H1 (cell line): ENCODE measurements around the gene KRTAP5-8. TPM values are rescaled to one million over a fixed set of nuclear protein-coding genes. Genes with fewer than 3 reads are reported as not detected.
A peak's percentile ranks its signal among the peaks of the same experiment; 100 is the strongest.
"Not testable (repeated sequence)": the region's sequence is repeated elsewhere in the genome, so short reads cannot be mapped to it uniquely, and the experiment has no call there.

Experiments used
- CTCF ChIA-PET: fragments of 300-600 bp; sonication (Branson Sonifier 250); formaldehyde crosslinking; loops from one replicate; lab custom pipeline; 2021; ENCODE audit not compliant: partially characterized antibody; lab: Charles Lee
- POLR2A ChIA-PET: fragments of 300-600 bp; sonication (Branson Sonifier 250); formaldehyde crosslinking; loops from one replicate; lab custom pipeline; 2021; ENCODE audit warnings: inconsistent platforms; ENCODE audit not compliant: partially characterized antibody; lab: Charles Lee
- DNase-seq, 2 experiments: peaks; one replicate each; pipeline versions ENCODE4 v3.0.0 to v3.0.0-alpha.2; 2010 to 2022; ENCODE audit warnings: low spot score in 2 of 2, low read depth in 1 of 2, mixed read lengths in 1 of 2
- FAIRE-seq: peaks from 2 replicates; lab custom pipeline; 2011; peaks lifted over from hg19 to GRCh38; lab: Jason Lieb, UNC
- H2AFZ ChIP-seq: 2 replicates; pipeline ENCODE4 v1.8.1; 2012; ENCODE audit warnings: low read length, inconsistent platforms
- H2AK5ac ChIP-seq: 2 replicates; pipeline ENCODE4 v1.6.1; 2013; ENCODE audit warnings: low read depth, low read length
- H2BK120ac ChIP-seq: replicated peaks from 2 replicates; pipeline ENCODE3; 2013; ENCODE audit warnings: low read depth, low read length, inconsistent platforms
- H2BK12ac ChIP-seq: 2 replicates; pipeline ENCODE4 v1.6.1; 2013; ENCODE audit warnings: low read depth, low read length
- H2BK15ac ChIP-seq: 2 replicates; pipeline ENCODE4 v1.6.1; 2013; ENCODE audit warnings: low read length
- H2BK20ac ChIP-seq: 2 replicates; pipeline ENCODE4 v1.6.1; 2013; ENCODE audit warnings: low read length
- H2BK5ac ChIP-seq: 2 replicates; pipeline ENCODE4 v1.6.1; 2013; ENCODE audit warnings: low read depth, low read length
- H3K14ac ChIP-seq: 2 replicates; pipeline ENCODE4 v1.6.1; 2013; ENCODE audit warnings: inconsistent platforms; ENCODE audit not compliant: insufficient read length
- H3K18ac ChIP-seq: 2 replicates; pipeline ENCODE4 v1.6.1; 2013; ENCODE audit warnings: low read length; ENCODE audit errors: extremely low read depth
- H3K23ac ChIP-seq: 2 replicates; pipeline ENCODE4 v1.6.1; 2013; ENCODE audit warnings: inconsistent platforms; ENCODE audit not compliant: insufficient read length
- H3K23me2 ChIP-seq: 2 replicates; pipeline ENCODE4 v1.6.1; 2013; ENCODE audit warnings: low read depth, low read length
- H3K27ac ChIP-seq: 2 replicates; pipeline ENCODE4 v1.6.1; 2011; ENCODE audit warnings: low read depth, low read length, inconsistent platforms
- H3K27me3 ChIP-seq, 4 experiments: replicated peaks in 1 of 4; 1 replicate in 1 of 4; 2 replicates in 3 of 4; pipeline versions ENCODE4 v1.6.1 to v1.8.1; 2011 to 2013; ENCODE audit warnings: low read length in 3 of 4, mild to moderate bottlenecking in 3 of 4, inconsistent platforms in 2 of 4, mixed read lengths in 2 of 4, moderate library complexity in 1 of 4; ENCODE audit not compliant: control insufficient read depth in 3 of 4, insufficient read depth in 3 of 4; ENCODE audit errors: extremely low read depth in 1 of 4
- H3K36me3 ChIP-seq, 4 experiments: 2 replicates each; pipeline versions ENCODE4 v1.6.1 to v1.8.1; 2011 to 2013; ENCODE audit warnings: mild to moderate bottlenecking in 4 of 4, low read length in 3 of 4, moderate library complexity in 2 of 4, control low read depth in 1 of 4, inconsistent platforms in 1 of 4; ENCODE audit not compliant: insufficient read depth in 4 of 4, control insufficient read depth in 2 of 4
- H3K4ac ChIP-seq: replicated peaks from 2 replicates; pipeline ENCODE3; 2013; ENCODE audit warnings: low read length, low read depth, mixed read lengths, inconsistent platforms; ENCODE audit not compliant: insufficient read length
- H3K4me1 ChIP-seq, 4 experiments: replicated peaks in 1 of 4; 1 replicate in 1 of 4; 2 replicates in 3 of 4; pipeline versions ENCODE4 v1.6.1 to v1.8.1; 2011 to 2013; ENCODE audit warnings: low read length in 3 of 4, inconsistent platforms in 2 of 4, mixed read lengths in 1 of 4; ENCODE audit not compliant: insufficient read depth in 4 of 4, control insufficient read depth in 3 of 4
- H3K4me2 ChIP-seq, 2 experiments: 2 replicates each; pipeline versions ENCODE4 v1.6.1 to v1.8.1; 2011 to 2013; ENCODE audit warnings: low read depth in 2 of 2, low read length in 2 of 2, control low read depth in 1 of 2, inconsistent platforms in 1 of 2, mild to moderate bottlenecking in 1 of 2; ENCODE audit not compliant: insufficient read depth in 1 of 2
- H3K4me3 ChIP-seq, 4 experiments: fragments of 200-600, 300-600 bp in 1 of 4; sonication (generic), shearing (Covaris generic), sonication (Bioruptor Twin) in 1 of 4; 2 replicates each; pipeline versions ENCODE4 v1.5.1 to v1.8.1; 2011 to 2016; ENCODE audit warnings: low read length in 4 of 4, low read depth in 3 of 4, control low read depth in 2 of 4, inconsistent platforms in 2 of 4, mild to moderate bottlenecking in 2 of 4, mixed read lengths in 1 of 4, moderate library complexity in 1 of 4; ENCODE audit not compliant: insufficient read depth in 2 of 4; ENCODE audit errors: extremely low read depth in 1 of 4
- H3K56ac ChIP-seq: replicated peaks from 2 replicates; pipeline ENCODE3; 2013; ENCODE audit warnings: low read depth, mild to moderate bottlenecking, mixed read lengths, low read length, inconsistent platforms; ENCODE audit not compliant: insufficient read length
- H3K79me1 ChIP-seq: 2 replicates; pipeline ENCODE4 v1.6.1; 2013; ENCODE audit warnings: low read depth, low read length, control low read depth
- H3K79me2 ChIP-seq, 2 experiments: 2 replicates each; pipeline versions ENCODE4 v1.6.1 to v1.8.1; 2012 to 2013; ENCODE audit warnings: low read length in 2 of 2, mild to moderate bottlenecking in 2 of 2, inconsistent platforms in 1 of 2; ENCODE audit not compliant: insufficient read depth in 2 of 2, control insufficient read depth in 1 of 2
- H3K9ac ChIP-seq, 4 experiments: replicated peaks in 1 of 4; 1 replicate in 1 of 4; 2 replicates in 3 of 4; pipeline versions ENCODE4 v1.6.1 to v1.8.1; 2011 to 2013; ENCODE audit warnings: low read depth in 3 of 4, low read length in 3 of 4, control low read depth in 2 of 4, mild to moderate bottlenecking in 2 of 4, moderate library complexity in 2 of 4, inconsistent platforms in 1 of 4; ENCODE audit errors: extremely low read depth in 1 of 4
- H3K9me3 ChIP-seq, 2 experiments: 2 replicates each; pipeline versions ENCODE4 v1.6.1 to v1.8.1; 2012 to 2013; ENCODE audit warnings: mild to moderate bottlenecking in 2 of 2, moderate library complexity in 2 of 2, control low read depth in 1 of 2, inconsistent platforms in 1 of 2, low read depth in 1 of 2, low read length in 1 of 2, mixed read lengths in 1 of 2; ENCODE audit not compliant: insufficient read depth in 2 of 2
- H4K20me1 ChIP-seq, 2 experiments: replicated peaks in 1 of 2; 2 replicates each; pipeline versions ENCODE3 to v1.8.1; 2011 to 2013; ENCODE audit warnings: inconsistent platforms in 2 of 2, low read length in 2 of 2, mild to moderate bottlenecking in 1 of 2; ENCODE audit not compliant: insufficient read depth in 2 of 2, control insufficient read depth in 1 of 2
- H4K5ac ChIP-seq: 2 replicates; pipeline ENCODE4 v1.6.1; 2013; ENCODE audit warnings: low read length, low read depth, mixed read lengths, inconsistent platforms; ENCODE audit not compliant: insufficient read length
- H4K8ac ChIP-seq: 2 replicates; pipeline ENCODE4 v1.8.0; 2013; ENCODE audit warnings: mild to moderate bottlenecking, moderate library complexity, low read length, inconsistent platforms; ENCODE audit not compliant: insufficient read depth; ENCODE audit errors: extremely low read depth
- H4K91ac ChIP-seq: replicated peaks from 2 replicates; pipeline ENCODE3; 2013; ENCODE audit warnings: low read length, mixed read lengths, inconsistent platforms; ENCODE audit not compliant: insufficient read length
- WGBS, 2 experiments: shearing (Covaris generic) in 1 of 2; methylation state at CpG; one replicate each; pipeline versions ENCODE4 v1.1.6 to v1.1.7; 2013 to 2015; ENCODE audit warnings: low lambda C conversion rate in 2 of 2, mixed read lengths in 2 of 2, inconsistent platforms in 1 of 2, low coverage in 1 of 2, missing lambda C conversion rate in 1 of 2; ENCODE audit not compliant: insufficient replicate concordance in 2 of 2, insufficient coverage in 1 of 2, insufficient read length in 1 of 2; ENCODE audit errors: extremely low coverage in 1 of 2, missing lambda C conversion rate in 1 of 2; 5-methylcytosine and 5-hydroxymethylcytosine counted together
- polyA plus RNA-seq, 7 experiments: library from polyadenylated mRNA; depleted of rRNA in 3 of 7; stranded (reverse) in 5 of 7; unstranded in 2 of 7; fragments of >200 nt in 5 of 7; fragments of 200-250 nt in 2 of 7; gene quantifications; 1 replicate in 5 of 7; 2 replicates in 1 of 7; 4 replicates in 1 of 7; pipeline versions ENCODE4 v1.2.1 to v1.2.3, GENCODE V29; 2011 to 2013; ENCODE audit warnings: missing spikeins in 2 of 7, mixed read lengths in 2 of 7
- total RNA-seq: library from RNA; stranded (reverse); fragmentation: NEBNext Ultra II Directional; extraction: Animal tissue kit (Norgen Biotek cat#: 25700); gene quantifications from 2 replicates; pipeline ENCODE4 v1.2.1, GENCODE V29; 2021

Gene KRTAP5-8
- total and polyA plus RNA-seq, 2 of the 8 experiments (the other 6 are each of a cell fraction or from before 2014, with no cell fraction given) = not detected

DNA sequence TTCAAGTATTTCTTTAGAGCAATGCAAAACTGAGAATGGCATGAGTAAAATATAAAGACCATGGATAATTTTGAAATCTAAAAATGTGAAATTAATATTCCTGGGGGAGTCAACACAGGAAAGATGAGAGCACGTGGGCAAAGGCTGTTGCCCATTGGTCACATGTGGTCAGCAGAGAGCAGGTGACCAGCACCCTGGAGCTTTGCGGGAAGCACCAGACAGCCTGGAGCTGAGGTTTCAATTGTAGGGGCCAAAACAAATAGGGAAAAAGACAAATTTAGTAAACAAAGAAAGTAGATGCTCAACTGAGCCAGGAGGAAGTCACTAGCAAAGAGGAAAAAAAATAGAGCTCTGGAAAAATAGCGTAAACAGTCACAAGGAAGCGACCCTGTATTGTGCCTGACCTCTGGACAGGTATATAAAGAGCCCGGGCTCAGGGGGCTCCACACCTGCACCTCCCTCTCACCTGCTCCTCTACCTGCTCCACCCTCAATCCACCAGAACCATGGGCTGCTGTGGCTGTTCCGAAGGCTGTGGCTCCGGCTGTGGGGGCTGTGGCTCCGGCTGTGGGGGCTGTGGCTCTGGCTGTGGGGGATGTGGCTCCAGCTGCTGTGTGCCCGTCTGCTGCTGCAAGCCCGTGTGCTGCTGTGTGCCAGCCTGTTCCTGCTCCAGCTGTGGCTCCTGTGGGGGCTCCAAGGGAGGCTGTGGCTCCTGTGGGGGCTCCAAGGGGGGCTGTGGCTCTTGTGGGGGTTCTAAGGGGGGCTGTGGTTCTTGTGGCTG lies 10.8 kb upstream of the KRTAP5-8 start, which contains the start of gene KRTAP5-7:
KRTAP5-7 (plus strand) TSS at position 472 of the 780 bp plus-strand sequence; CDS start at position 506, 34 bp downstream.
- CTCF ChIA-PET = interaction anchor here (0.9 to 1.1 kb wide), 3 partner anchors 11 to 36 kb away, joined by 3 to 4 read pairs (median 4); partner anchors contain the start of gene KRTAP5-8
- H3K27me3 ChIP-seq, H3K9me3 ChIP-seq, H3K4me3 ChIP-seq, H2BK15ac ChIP-seq, H3K27ac ChIP-seq, POLR2A ChIA-PET, FAIRE-seq, H2BK5ac ChIP-seq, H2BK12ac ChIP-seq, H3K4me1 ChIP-seq, H2BK120ac ChIP-seq, H3K18ac ChIP-seq, H3K79me2 ChIP-seq, H2AFZ ChIP-seq, H3K14ac ChIP-seq, H3K56ac ChIP-seq, H3K9ac ChIP-seq, H3K4ac ChIP-seq, H4K91ac ChIP-seq, H2BK20ac ChIP-seq, H3K36me3 ChIP-seq, H3K23ac ChIP-seq, H3K79me1 ChIP-seq, H3K4me2 ChIP-seq, H4K5ac ChIP-seq, H3K23me2 ChIP-seq, H4K8ac ChIP-seq, H2AK5ac ChIP-seq, H4K20me1 ChIP-seq: not testable (repeated sequence)
- 81% methylated on average over 8 of the region's 10 CpGs; no CpG with 5 or more reads in 1 of the 2 experiments for WGBS, 2 experiments
- DNase-seq = peak in 1 of 2 experiments; percentile 30
